K562 (cell line): ENCODE measurements around the gene SLC12A9.

ENCODE experiments used
- ATF1 ChIP-seq, 2 experiments: fragments of 450-650 bp in 1 of 2; IDR thresholded peaks; 2 replicates each; pipeline ENCODE4 v1.6.1; 2016; ENCODE audit warnings: missing compliant biosample characterization in 1 of 2, missing genetic modification characterization in 1 of 2
- CTCF ChIP-seq, 3 experiments: IDR thresholded peaks in 2 of 3; conservative IDR thresholded peaks in 1 of 3; 2 replicates each; pipeline ENCODE4 v1.5.1; 2011 to 2012; ENCODE audit warnings: low read length in 3 of 3, mild to moderate bottlenecking in 3 of 3, control low read depth in 2 of 3, improper control_type of control experiment in 1 of 3, inconsistent platforms in 1 of 3, low read depth in 1 of 3, mixed read lengths in 1 of 3, moderate library complexity in 1 of 3; ENCODE audit not compliant: insufficient read depth in 2 of 3
- ILF3 ChIP-seq: fragments of 450-650 bp; IDR thresholded peaks from 2 replicates; pipeline ENCODE4 v1.6.1; 2018; ENCODE audit warnings: antibody characterized with exemption, mild to moderate bottlenecking, moderate library complexity, borderline replicate concordance
- MAFK ChIP-seq: IDR thresholded peaks from 2 replicates; pipeline ENCODE4 v1.6.1; 2011; ENCODE audit warnings: low read length, improper control_type of control experiment
- RAD21 ChIP-seq, 2 experiments: fragments of 250-450 bp in 1 of 2; fragments of 450-650 bp in 1 of 2; sonication (Bioruptor Pico) in 1 of 2; formaldehyde crosslinking in 1 of 2; IDR thresholded peaks in 1 of 2; conservative IDR thresholded peaks in 1 of 2; 2 replicates each; pipeline versions ENCODE4 v1.4.0 to v1.8.0; 2020 to 2022; ENCODE audit warnings: mild to moderate bottlenecking in 2 of 2, moderate library complexity in 1 of 2
- ZKSCAN8 ChIP-seq: fragments of 200-800 bp; sonication (Bioruptor generic); IDR thresholded peaks from 2 replicates; pipeline ENCODE4 v1.6.1; 2016; ENCODE audit warnings: missing genetic modification characterization, missing compliant biosample characterization
- ZNF395 ChIP-seq: fragments of 200-800 bp; sonication (Bioruptor generic); IDR thresholded peaks from 2 replicates; pipeline ENCODE4 v1.6.1; 2017; ENCODE audit warnings: missing genetic modification characterization, missing compliant biosample characterization
- ZNF609 ChIP-seq: sonication (generic); formaldehyde crosslinking; IDR thresholded peaks from 2 replicates; pipeline ENCODE4 v1.8.1; 2023; ENCODE audit warnings: missing genetic modification reagents, mild to moderate bottlenecking, borderline replicate concordance

GRCh38 chr7:100911484-100911883 lies 59.0 kb downstream of the SLC12A9 start:
- TF ChIP-seq CTCF (IDR thresholded peaks at IDR 0.05 in 2 of 3, conservative IDR thresholded peaks at IDR 0.05 in 1 of 3; ENCODE audit: insufficient read depth in 2 of 3, low read depth in 1 of 3, low read length in 3 of 3) (no peak), RAD21 (CRISPR knock-in tag; conservative IDR thresholded peaks at IDR 0.05 in 1 of 2, IDR thresholded peaks at IDR 0.05 in 1 of 2) (no peak), ILF3 (no peak), ZKSCAN8 (no peak), ATF1 (CRISPR knock-in tag; IDR thresholded peaks at IDR 0.05) (no peak), ATF1 (tag; IDR thresholded peaks at IDR 0.05) (no peak), MAFK (no peak), ZNF395 (CRISPR knock-in tag) (no peak), ZNF609 (no peak)
